Amniotic stem cell (primary cell): ENCODE results near the gene CLSTN1.
"Not testable (repeated sequence)": the region's sequence is repeated elsewhere in the genome, so short reads cannot be mapped to it uniquely, and the experiment has no call there.

ENCODE experiments used
- DNase-seq: peaks from one replicate; lab custom pipeline; 2025; lab: John Stamatoyannopoulos, UW

Gene CLSTN1

GRCh38 chr1:9825093-9826074 is 1.6 kb upstream of the CLSTN1 start:
- DNase-seq, result no peak

- DNase-seq, result no peak
Measured at GRCh38 chr1:9824702-9825089, 931 bp upstream of the CLSTN1 start.

- DNase-seq, result no peak
Measured at GRCh38 chr1:9823693-9823942, 147 bp downstream of the CLSTN1 start.

GRCh38 chr1:9822897-9823692 is 670 bp downstream of the CLSTN1 start:
- DNase-seq, result no peak

GRCh38 chr1:9822490-9822889 is 1.3 kb downstream of the CLSTN1 start:
- DNase-seq, result no peak

GRCh38 chr1:9821710-9822109 is 2.1 kb downstream of the CLSTN1 start:
- DNase-seq, result no peak

GRCh38 chr1:9820521-9820920 is 3.2 kb downstream of the CLSTN1 start:
- no peak for DNase-seq

- DNase-seq, result no peak
Measured at GRCh38 chr1:9817734-9818133, 6.0 kb downstream of the CLSTN1 start.

GRCh38 chr1:9816199-9816598 is 7.6 kb downstream of the CLSTN1 start:
- DNase-seq, result no peak

GRCh38 chr1:9815150-9815549 is 8.6 kb downstream of the CLSTN1 start:
- DNase-seq, result no peak

- DNase-seq, result no peak
Measured at GRCh38 chr1:9814619-9815018, 9.1 kb downstream of the CLSTN1 start.

- DNase-seq, result no peak
Measured at GRCh38 chr1:9811239-9811966, 12.4 kb downstream of the CLSTN1 start.

GRCh38 chr1:9809100-9809510 is 14.7 kb downstream of the CLSTN1 start:
- DNase-seq, result no peak

- DNase-seq, result no peak
Measured at GRCh38 chr1:9808459-9808858, 15.3 kb downstream of the CLSTN1 start.

- DNase-seq, result no peak
Measured at GRCh38 chr1:9807541-9807940, 16.2 kb downstream of the CLSTN1 start.

GRCh38 chr1:9805972-9806371 is 17.8 kb downstream of the CLSTN1 start:
- not testable (repeated sequence) for DNase-seq

GRCh38 chr1:9805006-9805508 is 18.7 kb downstream of the CLSTN1 start:
- no peak for DNase-seq

GRCh38 chr1:9803003-9803918 is 20.5 kb downstream of the CLSTN1 start:
- DNase-seq, result not testable (repeated sequence)

- DNase-seq, result no peak
Measured at GRCh38 chr1:9801909-9802308, 21.9 kb downstream of the CLSTN1 start.

- no peak for DNase-seq
Measured at GRCh38 chr1:9798236-9799130, 25.3 kb downstream of the CLSTN1 start.
